Measurements from ENCODE around the gene SEMA3C.

- TF ChIP-seq, protein P1, sequence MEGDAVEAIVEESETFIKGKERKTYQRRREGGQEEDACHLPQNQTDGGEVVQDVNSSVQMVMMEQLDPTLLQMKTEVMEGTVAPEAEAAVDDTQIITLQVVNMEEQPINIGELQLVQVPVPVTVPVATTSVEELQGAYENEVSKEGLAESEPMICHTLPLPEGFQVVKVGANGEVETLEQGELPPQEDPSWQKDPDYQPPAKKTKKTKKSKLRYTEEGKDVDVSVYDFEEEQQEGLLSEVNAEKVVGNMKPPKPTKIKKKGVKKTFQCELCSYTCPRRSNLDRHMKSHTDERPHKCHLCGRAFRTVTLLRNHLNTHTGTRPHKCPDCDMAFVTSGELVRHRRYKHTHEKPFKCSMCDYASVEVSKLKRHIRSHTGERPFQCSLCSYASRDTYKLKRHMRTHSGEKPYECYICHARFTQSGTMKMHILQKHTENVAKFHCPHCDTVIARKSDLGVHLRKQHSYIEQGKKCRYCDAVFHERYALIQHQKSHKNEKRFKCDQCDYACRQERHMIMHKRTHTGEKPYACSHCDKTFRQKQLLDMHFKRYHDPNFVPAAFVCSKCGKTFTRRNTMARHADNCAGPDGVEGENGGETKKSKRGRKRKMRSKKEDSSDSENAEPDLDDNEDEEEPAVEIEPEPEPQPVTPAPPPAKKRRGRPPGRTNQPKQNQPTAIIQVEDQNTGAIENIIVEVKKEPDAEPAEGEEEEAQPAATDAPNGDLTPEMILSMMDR (IDR thresholded peaks at IDR 0.05; ENCODE audit: insufficient read depth, low read depth, low read length) = no peak
- no peak for TF ChIP-seq EZH2 (IDR thresholded peaks at IDR 0.05; ENCODE audit: insufficient read depth, low read length)
Measured at GRCh38 chr7:80775897-80776296, 143.0 kb downstream of the SEMA3C start.
